A549 (cell line): ENCODE measurements around the gene POR.

Source experiments
- CEBPB ChIP-seq, 2 experiments: fragments of >200 bp in 1 of 2; sonication (Bioruptor Twin) in 1 of 2; formaldehyde crosslinking in 1 of 2; IDR thresholded peaks; 2 replicates each; pipeline ENCODE4 v1.6.1; 2012 to 2016
- NR3C1 ChIP-seq: fragments of >200 bp; sonication (Bioruptor Twin); formaldehyde crosslinking; IDR thresholded peaks from 3 replicates; pipeline ENCODE4 v1.6.1; 2017
- POLR2A ChIP-seq: IDR thresholded peaks from 2 replicates; pipeline ENCODE4 v1.6.1; 2012; ENCODE audit warnings: mild to moderate bottlenecking, low read length
- POLR2AphosphoS2 ChIP-seq: conservative IDR thresholded peaks from 2 replicates; pipeline ENCODE4 v1.6.1; 2012; ENCODE audit warnings: low read length, improper control_type of control experiment, inconsistent platforms
- RNF2 ChIP-seq: fragments of 200-600 bp; sonication (generic); IDR thresholded peaks from 2 replicates; pipeline ENCODE4 v1.6.1; 2016; ENCODE audit warnings: low read depth, mild to moderate bottlenecking, antibody characterized with exemption, moderate library complexity, borderline replicate concordance
- TF ChIP-seq, protein P1 (sequence below): fragments of >200 bp; sonication (Bioruptor Twin); formaldehyde crosslinking; IDR thresholded peaks from 3 replicates; pipeline ENCODE4 v1.5.1; 2016
- TF ChIP-seq, protein P2 (sequence below): fragments of 200-600 bp; sonication (generic); IDR thresholded peaks from 2 replicates; pipeline ENCODE4 v1.6.1; 2016; ENCODE audit warnings: antibody characterized with exemption, mild to moderate bottlenecking, moderate library complexity

GRCh38 chr7:75977743-75978142, 62.8 kb downstream of the POR start:
- TF ChIP-seq RNF2 (no peak), POLR2A (no peak), CEBPB (IDR thresholded peaks at IDR 0.05) (no peak), NR3C1 (no peak), POLR2AphosphoS2 (no peak)
- TF ChIP-seq, protein P1, sequence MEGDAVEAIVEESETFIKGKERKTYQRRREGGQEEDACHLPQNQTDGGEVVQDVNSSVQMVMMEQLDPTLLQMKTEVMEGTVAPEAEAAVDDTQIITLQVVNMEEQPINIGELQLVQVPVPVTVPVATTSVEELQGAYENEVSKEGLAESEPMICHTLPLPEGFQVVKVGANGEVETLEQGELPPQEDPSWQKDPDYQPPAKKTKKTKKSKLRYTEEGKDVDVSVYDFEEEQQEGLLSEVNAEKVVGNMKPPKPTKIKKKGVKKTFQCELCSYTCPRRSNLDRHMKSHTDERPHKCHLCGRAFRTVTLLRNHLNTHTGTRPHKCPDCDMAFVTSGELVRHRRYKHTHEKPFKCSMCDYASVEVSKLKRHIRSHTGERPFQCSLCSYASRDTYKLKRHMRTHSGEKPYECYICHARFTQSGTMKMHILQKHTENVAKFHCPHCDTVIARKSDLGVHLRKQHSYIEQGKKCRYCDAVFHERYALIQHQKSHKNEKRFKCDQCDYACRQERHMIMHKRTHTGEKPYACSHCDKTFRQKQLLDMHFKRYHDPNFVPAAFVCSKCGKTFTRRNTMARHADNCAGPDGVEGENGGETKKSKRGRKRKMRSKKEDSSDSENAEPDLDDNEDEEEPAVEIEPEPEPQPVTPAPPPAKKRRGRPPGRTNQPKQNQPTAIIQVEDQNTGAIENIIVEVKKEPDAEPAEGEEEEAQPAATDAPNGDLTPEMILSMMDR, result no peak
- TF ChIP-seq, protein P2, sequence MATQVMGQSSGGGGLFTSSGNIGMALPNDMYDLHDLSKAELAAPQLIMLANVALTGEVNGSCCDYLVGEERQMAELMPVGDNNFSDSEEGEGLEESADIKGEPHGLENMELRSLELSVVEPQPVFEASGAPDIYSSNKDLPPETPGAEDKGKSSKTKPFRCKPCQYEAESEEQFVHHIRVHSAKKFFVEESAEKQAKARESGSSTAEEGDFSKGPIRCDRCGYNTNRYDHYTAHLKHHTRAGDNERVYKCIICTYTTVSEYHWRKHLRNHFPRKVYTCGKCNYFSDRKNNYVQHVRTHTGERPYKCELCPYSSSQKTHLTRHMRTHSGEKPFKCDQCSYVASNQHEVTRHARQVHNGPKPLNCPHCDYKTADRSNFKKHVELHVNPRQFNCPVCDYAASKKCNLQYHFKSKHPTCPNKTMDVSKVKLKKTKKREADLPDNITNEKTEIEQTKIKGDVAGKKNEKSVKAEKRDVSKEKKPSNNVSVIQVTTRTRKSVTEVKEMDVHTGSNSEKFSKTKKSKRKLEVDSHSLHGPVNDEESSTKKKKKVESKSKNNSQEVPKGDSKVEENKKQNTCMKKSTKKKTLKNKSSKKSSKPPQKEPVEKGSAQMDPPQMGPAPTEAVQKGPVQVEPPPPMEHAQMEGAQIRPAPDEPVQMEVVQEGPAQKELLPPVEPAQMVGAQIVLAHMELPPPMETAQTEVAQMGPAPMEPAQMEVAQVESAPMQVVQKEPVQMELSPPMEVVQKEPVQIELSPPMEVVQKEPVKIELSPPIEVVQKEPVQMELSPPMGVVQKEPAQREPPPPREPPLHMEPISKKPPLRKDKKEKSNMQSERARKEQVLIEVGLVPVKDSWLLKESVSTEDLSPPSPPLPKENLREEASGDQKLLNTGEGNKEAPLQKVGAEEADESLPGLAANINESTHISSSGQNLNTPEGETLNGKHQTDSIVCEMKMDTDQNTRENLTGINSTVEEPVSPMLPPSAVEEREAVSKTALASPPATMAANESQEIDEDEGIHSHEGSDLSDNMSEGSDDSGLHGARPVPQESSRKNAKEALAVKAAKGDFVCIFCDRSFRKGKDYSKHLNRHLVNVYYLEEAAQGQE, result no peak
